Measurements from ENCODE around the gene TNFRSF13B.

DNA sequence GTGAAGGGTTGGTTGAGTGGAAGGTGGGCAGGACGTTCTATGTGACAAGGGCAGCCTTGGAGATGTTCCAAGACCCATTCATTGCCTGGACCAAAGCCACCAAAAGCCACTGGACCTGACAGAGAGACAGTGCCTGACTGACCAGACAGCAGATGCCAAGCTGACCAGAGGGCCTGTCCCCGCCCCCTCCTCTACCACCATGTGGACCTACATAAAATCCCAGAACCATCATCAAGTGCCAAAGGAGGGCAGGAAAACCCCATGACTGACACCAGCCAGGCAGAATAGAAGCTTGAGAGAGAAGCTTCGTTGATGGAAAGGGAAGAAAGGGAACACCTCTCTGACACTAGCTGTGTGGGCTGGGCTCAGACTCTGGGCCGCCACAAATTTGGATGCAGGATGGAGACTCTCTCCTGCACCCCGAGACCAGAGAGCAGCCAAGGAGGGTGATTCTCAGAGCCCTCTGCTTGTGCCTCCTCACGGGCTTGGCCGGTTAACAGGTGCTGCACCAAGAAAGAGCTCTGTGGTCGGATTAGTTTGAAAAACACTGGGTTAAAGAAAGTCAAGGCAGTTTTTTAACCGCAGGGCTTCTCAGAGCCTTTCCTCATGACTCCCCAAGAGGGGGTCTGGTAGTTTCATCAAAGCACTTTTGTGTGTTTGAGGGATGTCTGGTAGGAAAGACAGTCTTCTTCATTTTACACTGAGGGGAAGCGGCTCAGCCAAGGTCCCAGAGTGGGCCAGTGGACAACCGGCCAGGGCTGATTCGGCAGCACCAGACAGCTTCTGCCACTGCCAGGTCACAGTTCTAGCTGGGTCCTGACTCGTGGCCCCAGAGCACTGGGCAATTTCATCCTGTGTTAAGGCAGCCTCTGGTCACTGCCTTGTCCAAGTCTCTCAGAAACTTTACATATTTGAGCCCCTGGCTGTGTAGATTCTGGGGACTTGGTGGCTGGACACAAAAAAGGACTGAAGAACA is 1.7 kb downstream of the TNFRSF13B start:
- TF ChIP-seq POLR2A (IDR thresholded peaks at IDR 0.05; ENCODE audit: low read depth): no peak
- no peak for TF ChIP-seq CTCF (IDR thresholded peaks at IDR 0.05)

Measured in esophagus muscularis mucosa (tissue), 3 donors.